K562 (cell line): ENCODE measurements around the gene ASB10. TPM values are rescaled to one million over a fixed set of nuclear protein-coding genes. Genes with fewer than 3 reads are reported as not detected.
A peak's percentile ranks its signal among the peaks of the same experiment; 100 is the strongest.

ENCODE experiments used
- CBX1 ChIP-seq: sonication (generic); IDR thresholded peaks from 2 replicates; pipeline ENCODE4 v1.6.1; 2016; ENCODE audit warnings: antibody characterized with exemption, low read depth, mild to moderate bottlenecking
- CCNT2 ChIP-seq: IDR thresholded peaks from 2 replicates; pipeline ENCODE4 v1.6.1; 2011; ENCODE audit warnings: borderline replicate concordance, low read depth, mild to moderate bottlenecking, moderate library complexity, mixed read lengths, low read length; ENCODE audit not compliant: insufficient read length; ENCODE audit errors: extremely low read depth
- ZNF263 ChIP-seq: sonication (generic); formaldehyde crosslinking; IDR thresholded peaks from 2 replicates; pipeline ENCODE4 v1.8.0; 2022; ENCODE audit warnings: mild to moderate bottlenecking, missing genetic modification reagents, borderline replicate concordance
- polyA plus RNA-seq, 8 experiments: library from polyadenylated mRNA; depleted of rRNA in 4 of 8; stranded (reverse) in 5 of 8; unstranded in 3 of 8; fragments of >200 nt; fragmentation: Nextera tagmentation in 2 of 8; fragmentation: Illumina TruSeq in 1 of 8; extraction: Ambion mirVana in 2 of 8; extraction: Trizol in 1 of 8; gene quantifications; 2 replicates each; pipeline versions ENCODE4 v1.2.1 to v1.2.3, GENCODE V29; 2011 to 2014; ENCODE audit warnings: inconsistent platforms in 1 of 8, missing spikeins in 1 of 8
- total RNA-seq, 7 experiments: library from RNA; depleted of rRNA in 6 of 7; stranded (reverse); fragments of >200 nt in 6 of 7; fragmentation: Illumina TruSeq in 2 of 7; extraction: Trizol in 2 of 7; gene quantifications; 2 replicates each; pipeline versions ENCODE4 v1.2.1 to v1.2.3, GENCODE V29; 2011 to 2021; ENCODE audit warnings: low replicate concordance in 1 of 7
- TF ChIP-seq, protein P1 (sequence below): sonication (generic); formaldehyde crosslinking; IDR thresholded peaks from 2 replicates; pipeline ENCODE4 v1.8.1; 2023; ENCODE audit warnings: mild to moderate bottlenecking, missing genetic modification reagents
- TF ChIP-seq, protein P2 (sequence below), 3 experiments: fragments of 200-800 bp in 1 of 3; sonication (Bioruptor generic) in 1 of 3; sonication (generic) in 1 of 3; formaldehyde crosslinking in 1 of 3; IDR thresholded peaks; 2 replicates each; pipeline versions ENCODE4 v1.6.1 to v1.8.0; 2016 to 2022; ENCODE audit warnings: mild to moderate bottlenecking in 2 of 3, missing compliant biosample characterization in 2 of 3, missing genetic modification characterization in 2 of 3, missing genetic modification reagents in 1 of 3
- TF ChIP-seq, protein P3 (sequence below): fragments of 200-600 bp; sonication (generic); IDR thresholded peaks from one replicate; pipeline ENCODE4 v1.6.1; 2012; ENCODE audit warnings: mild to moderate bottlenecking, low read depth, low read length, inconsistent platforms
- TF ChIP-seq, protein P4 (sequence below): fragments of 250-450 bp; sonication (Bioruptor Pico); IDR thresholded peaks from 2 replicates; pipeline ENCODE4 v1.8.0; 2021; ENCODE audit warnings: moderate library complexity, mild to moderate bottlenecking, inconsistent platforms

ASB10 gene
- total and polyA plus RNA-seq, 9 of the 15 experiments (the other 6 are each of a cell fraction or from before 2014, with no cell fraction given), result not detected

DNA sequence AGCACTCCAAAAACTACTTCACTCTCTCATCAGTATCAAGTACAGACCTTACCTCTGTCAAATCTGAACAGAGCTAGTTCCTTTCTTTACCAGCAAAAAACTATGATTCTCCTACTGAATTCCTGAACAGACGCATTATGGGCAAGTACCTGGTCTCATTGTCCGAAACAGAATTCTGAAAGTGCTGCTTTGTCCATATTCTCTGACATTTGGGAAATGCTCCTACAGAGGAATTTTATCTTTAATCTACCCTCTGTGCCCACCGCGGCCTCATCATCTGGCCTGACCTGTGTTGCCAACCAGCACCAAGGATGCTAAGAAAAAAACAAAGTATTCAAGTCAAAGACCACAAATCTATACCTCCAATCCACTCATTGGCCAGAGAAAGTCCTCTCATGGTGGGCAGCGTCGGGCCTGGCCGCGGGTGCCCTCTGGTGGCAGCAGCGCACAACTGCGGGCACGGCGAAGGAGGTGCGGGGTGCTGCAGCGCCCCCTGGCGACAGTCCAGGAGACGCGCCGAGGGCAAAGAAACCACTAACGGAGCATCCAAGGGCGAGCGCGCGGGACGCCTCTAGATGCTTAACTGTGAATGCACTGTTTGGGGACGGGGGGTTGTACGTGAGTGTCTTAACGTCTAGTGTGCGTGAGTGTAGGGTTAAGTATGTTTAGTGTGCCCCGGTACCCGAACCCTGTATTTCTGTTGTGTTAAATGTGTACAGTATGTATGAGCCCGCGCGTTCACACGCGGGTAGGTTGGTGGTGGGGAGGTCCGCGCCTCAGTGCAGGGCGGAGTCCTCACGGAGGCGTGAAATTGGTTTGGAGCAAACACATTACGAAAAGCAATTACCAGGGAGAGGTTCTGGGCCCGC, 14.5 kb downstream of the ASB10 start (continued):
- TF ChIP-seq, protein P1, sequence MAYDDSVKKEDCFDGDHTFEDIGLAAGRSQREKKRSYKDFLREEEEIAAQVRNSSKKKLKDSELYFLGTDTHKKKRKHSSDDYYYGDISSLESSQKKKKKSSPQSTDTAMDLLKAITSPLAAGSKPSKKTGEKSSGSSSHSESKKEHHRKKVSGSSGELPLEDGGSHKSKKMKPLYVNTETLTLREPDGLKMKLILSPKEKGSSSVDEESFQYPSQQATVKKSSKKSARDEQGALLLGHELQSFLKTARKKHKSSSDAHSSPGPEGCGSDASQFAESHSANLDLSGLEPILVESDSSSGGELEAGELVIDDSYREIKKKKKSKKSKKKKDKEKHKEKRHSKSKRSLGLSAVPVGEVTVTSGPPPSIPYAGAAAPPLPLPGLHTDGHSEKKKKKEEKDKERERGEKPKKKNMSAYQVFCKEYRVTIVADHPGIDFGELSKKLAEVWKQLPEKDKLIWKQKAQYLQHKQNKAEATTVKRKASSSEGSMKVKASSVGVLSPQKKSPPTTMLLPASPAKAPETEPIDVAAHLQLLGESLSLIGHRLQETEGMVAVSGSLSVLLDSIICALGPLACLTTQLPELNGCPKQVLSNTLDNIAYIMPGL (CRISPR knock-in tag), result peak; percentile 98
- TF ChIP-seq ZNF263 (CRISPR knock-in tag) (peak; percentile 54; the same call in 1 of the 2 replicates), CBX1 (no peak; the same call in 1 of the 2 replicates), CCNT2 (peak; percentile 81)
- TF ChIP-seq, protein P2, sequence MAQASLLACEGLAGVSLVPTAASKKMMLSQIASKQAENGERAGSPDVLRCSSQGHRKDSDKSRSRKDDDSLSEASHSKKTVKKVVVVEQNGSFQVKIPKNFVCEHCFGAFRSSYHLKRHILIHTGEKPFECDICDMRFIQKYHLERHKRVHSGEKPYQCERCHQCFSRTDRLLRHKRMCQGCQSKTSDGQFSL (CRISPR knock-in tag; IDR thresholded peaks at IDR 0.05), result peak; percentile 78
- TF ChIP-seq, protein P2 (tag; IDR thresholded peaks at IDR 0.05), result no peak
- TF ChIP-seq, protein P3, sequence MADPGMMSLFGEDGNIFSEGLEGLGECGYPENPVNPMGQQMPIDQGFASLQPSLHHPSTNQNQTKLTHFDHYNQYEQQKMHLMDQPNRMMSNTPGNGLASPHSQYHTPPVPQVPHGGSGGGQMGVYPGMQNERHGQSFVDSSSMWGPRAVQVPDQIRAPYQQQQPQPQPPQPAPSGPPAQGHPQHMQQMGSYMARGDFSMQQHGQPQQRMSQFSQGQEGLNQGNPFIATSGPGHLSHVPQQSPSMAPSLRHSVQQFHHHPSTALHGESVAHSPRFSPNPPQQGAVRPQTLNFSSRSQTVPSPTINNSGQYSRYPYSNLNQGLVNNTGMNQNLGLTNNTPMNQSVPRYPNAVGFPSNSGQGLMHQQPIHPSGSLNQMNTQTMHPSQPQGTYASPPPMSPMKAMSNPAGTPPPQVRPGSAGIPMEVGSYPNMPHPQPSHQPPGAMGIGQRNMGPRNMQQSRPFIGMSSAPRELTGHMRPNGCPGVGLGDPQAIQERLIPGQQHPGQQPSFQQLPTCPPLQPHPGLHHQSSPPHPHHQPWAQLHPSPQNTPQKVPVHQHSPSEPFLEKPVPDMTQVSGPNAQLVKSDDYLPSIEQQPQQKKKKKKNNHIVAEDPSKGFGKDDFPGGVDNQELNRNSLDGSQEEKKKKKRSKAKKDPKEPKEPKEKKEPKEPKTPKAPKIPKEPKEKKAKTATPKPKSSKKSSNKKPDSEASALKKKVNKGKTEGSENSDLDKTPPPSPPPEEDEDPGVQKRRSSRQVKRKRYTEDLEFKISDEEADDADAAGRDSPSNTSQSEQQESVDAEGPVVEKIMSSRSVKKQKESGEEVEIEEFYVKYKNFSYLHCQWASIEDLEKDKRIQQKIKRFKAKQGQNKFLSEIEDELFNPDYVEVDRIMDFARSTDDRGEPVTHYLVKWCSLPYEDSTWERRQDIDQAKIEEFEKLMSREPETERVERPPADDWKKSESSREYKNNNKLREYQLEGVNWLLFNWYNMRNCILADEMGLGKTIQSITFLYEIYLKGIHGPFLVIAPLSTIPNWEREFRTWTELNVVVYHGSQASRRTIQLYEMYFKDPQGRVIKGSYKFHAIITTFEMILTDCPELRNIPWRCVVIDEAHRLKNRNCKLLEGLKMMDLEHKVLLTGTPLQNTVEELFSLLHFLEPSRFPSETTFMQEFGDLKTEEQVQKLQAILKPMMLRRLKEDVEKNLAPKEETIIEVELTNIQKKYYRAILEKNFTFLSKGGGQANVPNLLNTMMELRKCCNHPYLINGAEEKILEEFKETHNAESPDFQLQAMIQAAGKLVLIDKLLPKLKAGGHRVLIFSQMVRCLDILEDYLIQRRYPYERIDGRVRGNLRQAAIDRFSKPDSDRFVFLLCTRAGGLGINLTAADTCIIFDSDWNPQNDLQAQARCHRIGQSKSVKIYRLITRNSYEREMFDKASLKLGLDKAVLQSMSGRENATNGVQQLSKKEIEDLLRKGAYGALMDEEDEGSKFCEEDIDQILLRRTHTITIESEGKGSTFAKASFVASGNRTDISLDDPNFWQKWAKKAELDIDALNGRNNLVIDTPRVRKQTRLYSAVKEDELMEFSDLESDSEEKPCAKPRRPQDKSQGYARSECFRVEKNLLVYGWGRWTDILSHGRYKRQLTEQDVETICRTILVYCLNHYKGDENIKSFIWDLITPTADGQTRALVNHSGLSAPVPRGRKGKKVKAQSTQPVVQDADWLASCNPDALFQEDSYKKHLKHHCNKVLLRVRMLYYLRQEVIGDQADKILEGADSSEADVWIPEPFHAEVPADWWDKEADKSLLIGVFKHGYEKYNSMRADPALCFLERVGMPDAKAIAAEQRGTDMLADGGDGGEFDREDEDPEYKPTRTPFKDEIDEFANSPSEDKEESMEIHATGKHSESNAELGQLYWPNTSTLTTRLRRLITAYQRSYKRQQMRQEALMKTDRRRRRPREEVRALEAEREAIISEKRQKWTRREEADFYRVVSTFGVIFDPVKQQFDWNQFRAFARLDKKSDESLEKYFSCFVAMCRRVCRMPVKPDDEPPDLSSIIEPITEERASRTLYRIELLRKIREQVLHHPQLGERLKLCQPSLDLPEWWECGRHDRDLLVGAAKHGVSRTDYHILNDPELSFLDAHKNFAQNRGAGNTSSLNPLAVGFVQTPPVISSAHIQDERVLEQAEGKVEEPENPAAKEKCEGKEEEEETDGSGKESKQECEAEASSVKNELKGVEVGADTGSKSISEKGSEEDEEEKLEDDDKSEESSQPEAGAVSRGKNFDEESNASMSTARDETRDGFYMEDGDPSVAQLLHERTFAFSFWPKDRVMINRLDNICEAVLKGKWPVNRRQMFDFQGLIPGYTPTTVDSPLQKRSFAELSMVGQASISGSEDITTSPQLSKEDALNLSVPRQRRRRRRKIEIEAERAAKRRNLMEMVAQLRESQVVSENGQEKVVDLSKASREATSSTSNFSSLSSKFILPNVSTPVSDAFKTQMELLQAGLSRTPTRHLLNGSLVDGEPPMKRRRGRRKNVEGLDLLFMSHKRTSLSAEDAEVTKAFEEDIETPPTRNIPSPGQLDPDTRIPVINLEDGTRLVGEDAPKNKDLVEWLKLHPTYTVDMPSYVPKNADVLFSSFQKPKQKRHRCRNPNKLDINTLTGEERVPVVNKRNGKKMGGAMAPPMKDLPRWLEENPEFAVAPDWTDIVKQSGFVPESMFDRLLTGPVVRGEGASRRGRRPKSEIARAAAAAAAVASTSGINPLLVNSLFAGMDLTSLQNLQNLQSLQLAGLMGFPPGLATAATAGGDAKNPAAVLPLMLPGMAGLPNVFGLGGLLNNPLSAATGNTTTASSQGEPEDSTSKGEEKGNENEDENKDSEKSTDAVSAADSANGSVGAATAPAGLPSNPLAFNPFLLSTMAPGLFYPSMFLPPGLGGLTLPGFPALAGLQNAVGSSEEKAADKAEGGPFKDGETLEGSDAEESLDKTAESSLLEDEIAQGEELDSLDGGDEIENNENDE, result peak; percentile 70
- TF ChIP-seq, protein P4, sequence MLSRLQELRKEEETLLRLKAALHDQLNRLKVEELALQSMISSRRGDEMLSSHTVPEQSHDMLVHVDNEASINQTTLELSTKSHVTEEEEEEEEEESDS (CRISPR knock-in tag), result no peak
